Gastroesophageal sphincter (tissue), 4 donors: Measurements from ENCODE around the gene STIL. TPM values are rescaled to one million over a fixed set of nuclear protein-coding genes. Genes with fewer than 3 reads are reported as not detected.

Experiments
- ATAC-seq: fragments of 150-250 bp; one replicate; pipeline ENCODE4 v1.9.1; 2016; ENCODE audit warnings: mild to moderate bottlenecking, moderate library complexity
- H3K27ac ChIP-seq, 4 donors: fragments of 200-600 bp; sonication (generic) in 3 of 4; 1 replicate in 3 of 4; 2 replicates in 1 of 4; pipeline ENCODE4 v1.5.1; 2016 to 2019
- H3K27me3 ChIP-seq: fragments of 200-600 bp; sonication (generic); one replicate; pipeline ENCODE4 v1.5.1; 2019
- H3K36me3 ChIP-seq, 2 donors: fragments of 200-600 bp; sonication (generic); one replicate each; pipeline ENCODE4 v1.5.1; 2019; ENCODE audit warnings: control low read depth in 1 of 2
- H3K4me1 ChIP-seq, 3 donors: fragments of 200-600 bp; sonication (generic); 1 replicate in 2 of 3; 2 replicates in 1 of 3; pipeline ENCODE4 v1.5.1; 2016 to 2019; ENCODE audit warnings: control low read depth in 2 of 3
- H3K4me3 ChIP-seq, 2 donors: fragments of 200-600 bp; sonication (generic); one replicate each; pipeline ENCODE4 v1.5.1; 2019; ENCODE audit warnings: mild to moderate bottlenecking in 1 of 2, moderate library complexity in 1 of 2
- H3K9me3 ChIP-seq, 3 donors: fragments of 200-600 bp; sonication (generic); one replicate each; pipeline ENCODE4 v1.5.1; 2017 to 2019; ENCODE audit warnings: control low read depth in 2 of 3
- CTCF ChIP-seq, 4 experiments: fragments of 200-600 bp in 2 of 4; fragments of 450-650 bp in 2 of 4; sonication (generic) in 1 of 4; IDR thresholded peaks; one replicate each; pipeline ENCODE4 v1.5.1; 2017 to 2019; ENCODE audit warnings: antibody characterized with exemption in 4 of 4, mild to moderate bottlenecking in 2 of 4, moderate library complexity in 2 of 4
- EP300 ChIP-seq: sonication (generic); formaldehyde crosslinking; IDR thresholded peaks from one replicate; pipeline ENCODE4 v1.6.1; 2017; ENCODE audit warnings: antibody characterized with exemption, mild to moderate bottlenecking
- POLR2A ChIP-seq, 2 donors: fragments of 450-650 bp; IDR thresholded peaks; one replicate each; pipeline ENCODE4 v1.6.1; 2017; ENCODE audit warnings: antibody characterized with exemption in 2 of 2, mild to moderate bottlenecking in 2 of 2, moderate library complexity in 1 of 2
- POLR2AphosphoS5 ChIP-seq: sonication (generic); formaldehyde crosslinking; IDR thresholded peaks from one replicate; pipeline ENCODE4 v1.6.1; 2017; ENCODE audit warnings: antibody characterized with exemption
- WGBS, 2 donors: methylation state at CpG; one replicate each; pipeline ENCODE4 v1.1.5; 2018; ENCODE audit warnings: low coverage in 1 of 2; 5-methylcytosine and 5-hydroxymethylcytosine counted together
- total RNA-seq, 4 donors: library from RNA; depleted of rRNA; stranded (reverse); fragments of >200 nt; gene quantifications; one replicate each; pipeline ENCODE4 v1.1.0, GENCODE V29; 2016

Gene STIL
- total RNA-seq, 4 donors from 2014 or later = 0.40 to 2.5 (median 0.83) TPM

GRCh38 chr1:47222476-47222875, 91.5 kb downstream of the STIL start:
- TF ChIP-seq POLR2AphosphoS5 (no peak), POLR2A (IDR thresholded peaks at IDR 0.05) (no peak)
- Histone ChIP-seq H3K27ac (no peak overlapping the region), H3K4me3 (no peak overlapping the region), H3K9me3 (no peaks in the 10 kb centered on the region), H3K27me3 (peaks cover 70% of the 10 kb centered on the region), H3K4me1 (peaks cover 0 to 32% (median 19%) of the 10 kb centered on the region in 3 donors), H3K36me3 (peaks cover 0 to 5% of the 10 kb centered on the region in 2 donors)
- 93 to 95% methylated on average over 2 to 3 of the region's 3 CpGs for WGBS, 2 donors
- no peak for ATAC-seq

DNA sequence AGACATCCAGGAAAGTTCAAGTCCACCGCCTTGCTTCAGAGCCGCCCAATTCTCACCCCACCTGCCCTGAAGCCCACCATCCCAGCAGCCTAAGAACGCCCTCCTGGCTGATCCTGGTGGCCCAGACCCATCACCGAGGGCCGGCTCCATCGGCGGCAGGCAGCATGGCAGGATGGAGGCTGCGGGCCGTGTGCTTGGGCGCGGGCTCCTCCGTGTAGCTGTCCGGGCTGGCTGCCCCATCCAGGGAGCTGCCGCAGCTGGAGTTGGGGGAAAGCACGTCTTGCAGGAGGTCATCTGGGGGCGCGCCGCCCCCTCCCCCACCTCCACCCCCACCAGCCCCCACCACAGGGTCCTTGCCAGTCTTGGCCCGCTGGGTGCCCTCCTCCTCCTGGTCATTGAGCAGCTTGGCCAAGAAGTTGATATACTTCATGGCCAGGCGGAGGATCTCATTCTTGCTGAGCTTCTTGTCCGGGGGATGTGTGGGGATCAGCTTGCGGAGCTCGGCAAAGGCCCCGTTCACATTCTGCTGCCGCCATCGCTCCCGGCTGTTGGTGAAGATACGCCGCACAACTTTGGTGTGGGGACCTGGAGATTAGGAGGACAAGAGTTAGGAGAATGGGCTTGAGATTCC, 94.2 kb downstream of the STIL start:
- WGBS, 2 donors = 80 to 100% methylated on average over 1 to 5 of the region's 29 CpGs
- TF ChIP-seq EP300 = no peak
- no peak for TF ChIP-seq POLR2AphosphoS5

DNA sequence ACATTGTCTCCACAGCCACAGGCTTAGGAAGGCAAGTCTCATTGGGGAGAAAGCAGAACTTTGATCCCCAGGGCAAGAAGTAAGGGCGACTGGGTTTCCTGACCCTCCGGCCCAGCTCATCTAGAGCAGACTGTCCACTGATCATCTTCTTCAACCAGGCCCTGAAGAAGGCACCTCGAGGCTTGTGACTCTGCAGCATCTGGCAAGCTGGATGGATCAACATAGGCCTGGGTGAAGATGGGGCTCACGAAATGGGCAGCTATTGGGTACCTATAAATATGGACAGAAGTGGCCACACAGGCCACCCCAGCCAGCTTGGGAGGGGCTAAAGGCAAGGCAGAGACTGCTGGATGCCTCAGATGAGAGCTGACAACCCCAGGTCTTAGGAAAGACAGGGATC, 94.9 kb downstream of the STIL start:
- peaks cover 35% of the 10 kb centered on the region for H3K27me3 ChIP-seq
- H3K4me1 ChIP-seq = no peaks in the 10 kb centered on the region
- H3K4me3 ChIP-seq = no peak overlapping the region
- no peak overlapping the region for H3K27ac ChIP-seq
- WGBS, 2 donors = 70 to 100% methylated on average over 1 to 2 of the region's 4 CpGs
- no peak for TF ChIP-seq CTCF (IDR thresholded peaks at IDR 0.05)
- no peak for TF ChIP-seq EP300
- no peak for TF ChIP-seq POLR2AphosphoS5
- no peak for TF ChIP-seq POLR2A (IDR thresholded peaks at IDR 0.05)
- H3K9me3 ChIP-seq = no peaks in the 10 kb centered on the region
- peaks cover 0 to 5% of the 10 kb centered on the region in 2 donors for H3K36me3 ChIP-seq
- no peak for ATAC-seq

More for the DNA sequence above, 94.2 kb downstream of the STIL start:
- Histone ChIP-seq H3K4me3 (no peak overlapping the region), H3K9me3 (no peaks in the 10 kb centered on the region), H3K36me3 (peaks cover 0 to 5% of the 10 kb centered on the region in 2 donors), H3K4me1 (peaks cover 0 to 7% (median 3%) of the 10 kb centered on the region in 3 donors), H3K27me3 (peaks cover 42% of the 10 kb centered on the region), H3K27ac (no peak overlapping the region)
- no peak for ATAC-seq

GRCh38 chr1:47216278-47217059, 97.5 kb downstream of the STIL start:
- no peak overlapping the region for H3K27ac ChIP-seq
- no peak for TF ChIP-seq POLR2AphosphoS5
- no peak for TF ChIP-seq POLR2A (IDR thresholded peaks at IDR 0.05)
- TF ChIP-seq EP300 = no peak
- no peak for TF ChIP-seq CTCF (IDR thresholded peaks at IDR 0.05)
- no peaks in the 10 kb centered on the region for H3K9me3 ChIP-seq
- peaks cover 0 to 5% of the 10 kb centered on the region in 2 donors for H3K36me3 ChIP-seq
- no peak overlapping the region for H3K4me3 ChIP-seq
- H3K27me3 ChIP-seq = peaks cover 18% of the 10 kb centered on the region
- ATAC-seq = no peak
- H3K4me1 ChIP-seq = peaks cover 0 to 5% (median 0%) of the 10 kb centered on the region in 3 donors
- WGBS, 2 donors = 77 to 78% methylated on average over 8 to 12 of the region's 12 CpGs

- WGBS, 2 donors = 93% methylated on average over 4 of the region's 4 CpGs; no CpG with 5 or more reads in 1 of the 2 donors
- H3K4me3 ChIP-seq = no peak overlapping the region
- H3K9me3 ChIP-seq = no peaks in the 10 kb centered on the region
- H3K27ac ChIP-seq = no peak overlapping the region
- H3K4me1 ChIP-seq = peaks cover 0 to 5% (median 0%) of the 10 kb centered on the region in 3 donors
- ATAC-seq = no peak
- TF ChIP-seq CTCF (IDR thresholded peaks at IDR 0.05) = no peak
- TF ChIP-seq EP300 = no peak
- TF ChIP-seq POLR2A (IDR thresholded peaks at IDR 0.05) = no peak
- TF ChIP-seq POLR2AphosphoS5 = no peak
- peaks cover 0 to 5% of the 10 kb centered on the region in 2 donors for H3K36me3 ChIP-seq
- peaks cover 16% of the 10 kb centered on the region for H3K27me3 ChIP-seq
Observed at GRCh38 chr1:47215713-47216112, 98.2 kb downstream of the STIL start.
